Head of caudate nucleus (tissue), 42 donors: ENCODE results near the gene FANCI.
A peak's percentile ranks its signal among the peaks of the same experiment; 100 is the strongest.
"Not testable (repeated sequence)": the region's sequence is repeated elsewhere in the genome, so short reads cannot be mapped to it uniquely, and the experiment has no call there.

Experiments used
- DNase-seq, 42 donors: peaks; one replicate each; pipeline versions ENCODE4 v3.0.0 to v3.0.0-alpha.2; 2020 to 2021; ENCODE audit warnings: mixed read lengths in 7 of 42
- intact Hi-C: fragments of 100-400 bp; cut with DNase I; formaldehyde crosslinking; loops from one replicate; pipeline ENCODE4 v1.15.0; 2022

Gene FANCI

DNA sequence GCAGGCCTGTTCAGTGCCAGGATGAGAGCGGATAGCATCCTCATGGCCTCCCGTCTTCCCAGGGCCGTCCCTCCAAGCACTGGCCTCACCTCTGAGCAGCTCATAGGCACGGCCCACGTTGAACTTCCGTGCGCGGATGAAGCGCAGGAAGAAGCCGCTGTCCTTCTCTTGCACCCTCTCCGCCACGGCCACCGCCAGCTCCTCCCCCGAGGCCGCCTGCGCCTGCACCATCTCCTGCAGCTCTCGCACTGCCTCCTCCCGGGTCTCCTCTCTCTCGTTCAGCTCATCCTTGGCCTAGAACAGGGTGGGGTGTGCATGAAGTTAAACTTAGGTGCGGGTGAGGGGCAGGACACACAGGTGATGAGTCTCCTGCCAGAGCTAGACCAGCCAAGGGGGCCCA lies 26.7 kb upstream of the FANCI start:
- intact Hi-C loops: loop anchor here (10.0 kb wide), 1 partner anchor 218 kb away; no protein-coding TSS in a partner anchor
- DNase-seq: no peak

DNA sequence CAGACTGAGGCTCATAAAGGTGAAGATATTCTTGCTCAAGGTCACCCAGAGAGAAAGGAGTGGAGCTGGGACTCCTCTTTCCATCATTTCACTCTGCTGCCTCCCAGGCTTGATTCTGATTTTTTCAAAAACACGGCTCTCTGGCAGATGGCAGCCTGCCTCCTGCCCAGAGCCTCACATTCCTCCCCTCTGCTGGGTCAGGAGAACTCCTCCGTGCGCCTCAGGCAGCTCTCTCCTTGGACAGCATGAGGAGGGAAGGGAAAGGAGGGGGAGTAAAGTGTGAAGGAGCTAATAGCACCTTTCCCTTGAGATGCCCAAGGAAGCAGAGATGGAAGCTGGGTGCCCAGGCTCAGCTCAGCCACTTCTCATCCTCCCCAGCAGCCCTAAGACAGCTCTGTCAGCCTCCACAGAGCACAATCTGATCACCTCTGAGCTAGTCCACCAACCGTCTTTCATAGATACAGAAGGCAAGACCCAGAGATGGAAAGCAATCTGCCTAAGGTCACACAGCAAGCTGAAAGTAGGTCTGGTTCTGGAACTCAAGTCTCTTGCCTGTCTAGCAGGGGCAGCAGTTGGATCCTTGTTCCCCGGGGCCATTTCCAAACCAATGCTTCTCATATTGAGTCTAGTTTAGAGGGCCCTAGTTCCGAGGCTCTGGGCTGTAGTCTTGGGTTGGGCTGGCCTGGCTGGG lies 25.9 kb upstream of the FANCI start:
- no peak for DNase-seq
- intact Hi-C loops: loop anchor here (10.0 kb wide), 1 partner anchor 217 kb away; no protein-coding TSS in a partner anchor

DNA sequence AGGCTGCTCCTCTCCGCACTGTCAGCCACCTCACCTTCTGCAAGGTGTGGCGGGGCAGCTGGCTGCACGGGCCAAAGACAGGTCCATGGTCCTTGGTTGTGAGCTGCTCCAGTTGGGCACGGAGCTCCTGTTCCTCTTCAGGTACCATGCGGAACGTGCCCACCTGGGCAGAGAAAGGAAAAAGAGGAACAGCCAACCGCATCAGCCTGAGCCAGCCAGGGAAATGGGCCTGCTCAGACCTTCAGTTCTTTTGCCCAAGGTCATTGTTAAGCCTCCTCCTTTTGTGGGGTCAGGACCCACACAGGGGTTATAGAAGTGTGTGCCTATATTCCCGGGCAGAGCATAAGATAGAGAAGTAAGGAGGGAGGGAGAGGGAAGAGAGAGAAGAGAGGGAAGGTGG lies 25.2 kb upstream of the FANCI start:
- DNase-seq: no peak
- intact Hi-C loops: loop anchor here (10.0 kb wide), 1 partner anchor 216 kb away; no protein-coding TSS in a partner anchor

DNA sequence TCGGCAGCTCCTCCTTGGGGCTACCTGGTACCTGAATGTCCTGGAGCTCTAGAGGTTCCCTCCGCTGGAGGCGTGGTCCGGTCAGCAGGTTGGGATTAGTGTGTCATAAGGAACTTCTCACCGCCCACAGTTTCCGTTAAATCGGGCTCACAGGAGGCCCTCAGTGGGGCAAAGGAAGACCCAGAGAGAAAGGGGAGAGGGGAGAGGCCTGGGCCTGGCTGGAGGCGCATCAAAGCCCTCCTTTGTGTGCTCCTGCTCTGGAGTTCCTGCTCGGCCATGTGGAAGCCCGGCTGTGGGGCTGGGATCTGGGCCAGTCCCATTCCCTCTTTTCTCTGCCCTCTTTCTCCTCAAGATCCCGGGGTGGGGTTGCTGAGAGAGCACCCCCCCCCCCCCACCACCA lies 22.2 kb upstream of the FANCI start, which contains the start of gene RLBP1:
TSS of gene RLBP1 (minus strand) at position 37 of the 400 bp plus-strand sequence. CDS start 2,604 bp downstream, outside the sequence.
- peak in 34 of 42 donors; percentile 13 to 76 (median 49) for DNase-seq
- intact Hi-C loops: no loop called here

DNA sequence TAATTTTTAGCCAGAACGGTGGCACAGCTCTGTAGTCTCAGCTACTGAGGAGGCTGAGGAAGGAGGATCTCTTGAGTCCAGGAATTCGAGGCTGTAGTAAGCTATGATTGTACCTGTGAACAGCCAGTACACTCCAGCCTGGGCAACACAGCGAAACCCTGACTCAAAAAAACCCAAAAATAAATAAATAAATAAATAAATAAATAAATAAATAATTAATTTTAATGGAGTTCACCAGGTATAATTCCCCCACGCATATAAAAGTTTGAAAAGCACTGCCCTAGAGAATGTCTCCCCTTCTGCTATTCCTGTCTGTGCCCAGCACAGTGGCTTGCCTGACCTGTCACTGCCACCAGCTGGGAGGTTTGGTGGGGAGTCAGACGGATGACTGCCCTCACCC lies 18.2 kb upstream of the FANCI start:
- DNase-seq: no peak
- intact Hi-C loops: no loop called here

DNA sequence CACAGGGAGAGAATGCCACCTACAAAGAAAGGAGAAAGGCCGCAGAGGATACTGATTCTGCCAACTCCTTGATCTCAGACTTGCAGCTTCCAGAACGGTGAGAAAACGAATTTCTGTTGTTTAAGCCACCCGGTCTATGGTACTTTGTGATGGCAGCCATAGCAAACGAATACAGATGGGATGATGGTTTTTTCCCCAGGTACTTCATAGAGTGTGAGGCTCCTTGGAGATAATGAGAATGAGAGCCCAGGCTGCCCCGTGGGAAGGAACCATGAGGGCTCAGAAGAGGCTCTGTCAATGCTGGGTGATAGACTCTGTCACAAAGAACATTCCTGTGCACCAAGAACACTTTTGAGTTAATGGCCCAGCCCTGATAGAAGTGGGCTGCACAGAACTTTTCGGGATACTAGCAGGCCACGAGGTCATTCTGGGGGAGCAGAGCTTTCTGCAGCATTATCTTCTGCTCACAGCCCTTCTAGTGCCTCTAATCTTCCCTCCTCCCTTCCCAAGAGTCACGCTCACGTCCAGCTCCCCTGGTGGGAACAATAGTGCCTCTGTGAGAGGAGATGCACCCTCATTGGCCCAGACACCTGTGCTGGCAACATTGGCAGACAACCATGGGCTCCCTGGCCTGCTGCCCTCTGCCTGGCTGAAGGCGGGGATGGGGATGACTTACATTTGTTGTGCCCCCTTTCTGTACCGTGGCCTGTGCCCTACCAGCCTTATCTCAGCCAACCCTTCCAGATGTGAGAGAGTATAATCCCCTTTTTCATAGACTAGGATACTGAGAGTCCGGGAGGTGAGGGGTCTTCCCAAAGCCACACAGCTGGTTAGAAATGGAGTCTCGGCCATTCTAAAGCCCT lies 17.2 kb upstream of the FANCI start:
- no peak for DNase-seq

DNA sequence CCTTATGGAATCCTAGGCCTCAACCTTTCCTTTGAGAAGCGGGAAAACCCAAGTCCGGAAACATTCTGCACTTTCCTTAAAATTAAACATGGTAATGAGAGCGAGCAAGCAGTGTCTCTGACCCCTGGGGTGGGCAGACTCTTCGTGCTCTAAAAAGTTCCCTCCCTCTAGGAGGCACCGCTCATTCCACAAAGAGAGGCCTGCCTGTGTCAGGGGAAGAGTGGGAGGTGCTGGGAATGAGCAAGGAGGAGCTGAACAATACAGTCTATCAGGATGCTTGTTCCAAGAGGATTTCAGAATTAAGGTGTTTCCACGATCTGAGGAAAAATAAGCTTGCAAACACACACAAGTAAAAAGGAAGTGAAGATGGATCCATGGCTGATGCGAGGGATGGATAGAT lies 16.4 kb upstream of the FANCI start:
- DNase-seq: no peak
- intact Hi-C loops: no loop called here

More for the DNA sequence above, 17.2 kb upstream of the FANCI start:
- intact Hi-C loops: no loop called here

DNA sequence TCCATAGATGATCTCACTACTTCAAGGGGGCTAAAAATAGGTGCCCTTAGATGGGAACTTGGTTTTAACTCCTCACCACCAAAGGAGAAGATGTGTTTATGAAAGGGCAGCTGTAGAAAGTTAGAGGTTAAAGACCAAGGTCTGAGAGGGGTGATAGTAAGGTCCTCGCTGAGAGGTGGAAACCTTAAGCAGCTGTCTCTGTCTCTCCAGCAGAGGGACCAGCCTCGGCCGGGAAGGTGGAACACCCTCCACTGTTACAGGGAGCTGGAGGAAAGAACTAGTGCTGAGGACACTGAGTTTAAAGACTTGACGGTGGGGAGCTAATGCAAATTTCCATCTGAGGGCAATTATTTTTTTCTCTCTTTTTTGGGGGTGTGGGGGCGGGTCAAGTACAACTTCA lies 13.5 kb upstream of the FANCI start:
- no peak for DNase-seq
- intact Hi-C loops: no loop called here

DNA sequence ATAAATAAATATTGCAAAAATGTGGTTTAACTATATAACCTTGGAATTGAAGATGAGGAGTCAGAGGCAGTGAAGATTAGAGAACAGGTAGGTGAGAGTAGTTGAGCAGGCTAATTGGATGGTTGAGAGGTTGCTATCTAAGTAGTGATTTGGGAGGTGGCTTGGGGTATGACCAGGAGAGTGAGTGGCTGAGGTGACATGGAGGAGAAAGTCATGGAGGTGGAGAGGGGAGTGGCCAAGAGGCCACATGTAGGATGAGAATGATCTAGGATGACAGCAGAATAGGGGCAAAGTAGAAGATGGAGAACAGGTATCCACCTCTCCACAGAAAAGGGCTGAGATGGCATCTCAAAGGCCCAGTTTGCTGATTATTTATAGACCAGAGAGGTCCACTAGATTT lies 11.9 kb upstream of the FANCI start:
- intact Hi-C loops: no loop called here
- no peak for DNase-seq

DNA sequence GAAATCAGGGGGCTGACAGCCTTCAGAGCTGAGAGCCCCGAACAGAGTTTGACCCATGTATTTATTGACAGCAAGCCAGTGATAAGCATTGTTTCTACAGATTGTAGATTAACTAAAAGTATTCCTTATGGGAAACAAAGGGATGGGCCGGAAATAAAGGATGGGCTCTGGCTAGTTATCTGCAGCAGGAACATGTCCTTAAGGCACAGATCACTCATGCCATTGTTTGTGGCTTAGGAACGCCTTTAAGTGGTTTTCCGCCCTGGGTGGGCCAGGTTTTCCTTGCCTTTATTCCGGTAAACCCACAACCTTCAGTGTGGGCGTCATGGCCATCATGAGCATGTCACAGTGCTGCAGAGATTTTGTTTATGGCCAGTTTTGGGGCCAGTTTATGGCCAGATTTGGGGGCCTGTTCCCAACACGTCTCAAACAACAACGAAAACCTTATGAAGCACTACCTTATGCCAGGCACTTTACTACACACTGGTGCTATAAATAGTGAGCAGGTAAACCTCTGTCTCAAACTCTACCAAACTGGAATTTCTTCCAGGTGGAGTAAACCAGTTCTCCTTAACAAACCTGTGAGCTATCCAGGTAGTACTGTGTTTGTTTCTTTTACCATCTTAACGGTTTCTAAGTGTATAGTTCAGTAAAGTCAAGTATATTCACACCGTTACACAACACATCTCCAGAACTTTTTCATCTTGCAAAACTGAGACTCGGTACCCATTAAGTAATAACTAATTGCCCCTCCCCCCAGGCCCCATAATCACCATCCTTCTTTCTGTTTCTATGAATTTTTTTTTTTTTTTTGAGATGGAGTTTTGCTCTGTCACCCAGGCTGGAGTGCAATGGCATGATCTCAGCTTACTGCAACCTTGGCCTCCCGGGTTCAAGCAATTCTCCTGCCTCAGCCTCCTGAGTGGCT lies 3.6 kb upstream of the FANCI start:
- DNase-seq, intact Hi-C loops: not testable (repeated sequence)

DNA sequence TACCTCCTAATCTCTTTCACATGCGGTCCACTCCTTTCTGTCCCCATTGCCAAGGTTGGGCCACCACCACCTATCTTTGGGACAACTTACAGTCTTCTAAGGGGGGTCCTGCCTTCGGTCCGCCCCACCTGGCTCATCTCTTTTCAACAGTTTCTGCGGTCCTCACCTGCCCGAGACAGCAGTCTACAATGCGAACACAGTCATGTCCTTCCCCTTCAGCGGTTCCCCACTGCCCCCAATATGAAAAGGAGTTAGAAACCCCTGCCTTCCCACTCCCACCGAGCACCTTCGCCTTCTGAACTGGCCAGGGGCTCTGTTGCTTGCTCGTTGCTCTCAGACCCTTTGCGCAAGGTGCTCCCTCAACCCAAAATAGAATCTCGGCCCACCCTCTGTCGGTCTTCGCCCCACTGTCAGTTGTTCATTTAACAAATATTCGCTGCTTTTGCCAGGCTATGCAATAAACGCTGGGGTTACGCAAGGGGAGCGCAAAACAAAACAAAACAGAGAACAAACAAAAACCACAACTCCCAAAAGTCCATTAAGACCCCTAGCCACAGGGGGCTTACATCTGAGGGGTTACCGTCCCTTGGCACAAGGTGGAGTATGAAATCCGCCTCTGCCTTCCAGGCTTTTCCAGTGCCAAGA lies 611 bp upstream of the FANCI start:
- peak in 3 of 42 donors; percentile 5 to 13 (median 8) for DNase-seq
- intact Hi-C loops: no loop called here

DNA sequence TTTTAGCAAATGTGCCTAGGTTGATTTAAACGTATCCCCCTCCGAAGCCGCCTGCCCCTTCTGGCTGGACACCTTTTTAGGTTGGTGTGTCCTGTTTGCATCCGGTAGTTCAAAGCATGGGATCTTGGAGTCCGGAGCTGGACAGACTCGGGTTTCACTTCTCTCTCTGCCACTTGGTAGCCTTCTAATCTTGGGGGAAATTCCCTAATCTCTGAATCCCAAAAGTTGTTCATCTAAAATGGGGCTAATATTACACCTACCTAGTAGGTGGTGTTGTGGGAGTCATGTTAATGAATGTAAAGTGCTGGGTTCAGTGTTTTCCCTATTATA lies 760 bp downstream of the FANCI start:
- no peak for DNase-seq
- intact Hi-C loops: no loop called here

DNA sequence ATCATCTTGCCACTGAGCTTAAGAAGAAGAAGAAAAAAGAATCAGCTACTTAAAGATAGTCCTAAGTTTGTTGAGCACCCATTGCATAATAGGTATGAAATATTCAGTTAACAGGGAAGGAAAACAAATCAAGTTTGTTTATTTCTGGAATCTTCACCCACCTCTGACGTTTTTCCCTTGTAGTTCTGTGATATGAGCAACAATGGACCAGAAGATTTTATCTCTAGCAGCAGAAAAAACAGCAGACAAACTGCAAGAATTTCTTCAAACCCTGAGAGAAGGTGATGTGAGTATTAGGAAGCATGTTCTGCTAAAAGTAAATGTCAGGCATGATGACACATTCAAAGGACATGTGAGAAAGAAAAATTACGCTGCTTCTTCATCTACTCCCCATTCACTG lies 3.7 kb downstream of the FANCI start:
- no peak for DNase-seq
- intact Hi-C loops: no loop called here

DNA sequence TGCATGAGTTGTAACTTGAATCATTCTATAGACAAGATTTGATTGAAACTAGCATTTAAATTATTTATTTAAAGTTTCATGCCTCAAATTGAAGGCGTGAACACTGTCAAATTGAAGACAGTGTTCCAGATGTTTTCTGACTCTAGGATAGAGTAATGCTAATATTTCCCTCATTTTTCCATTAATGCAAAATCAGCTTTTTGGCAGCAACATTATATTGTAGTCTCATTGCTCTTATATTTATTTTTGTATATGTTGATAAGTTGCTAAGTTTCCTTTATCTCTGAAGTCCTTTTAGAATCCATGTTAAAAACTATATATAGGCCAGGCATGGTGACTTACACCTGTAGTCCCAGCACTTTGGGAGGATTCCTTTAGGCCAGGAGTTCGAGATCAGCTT lies 4.8 kb downstream of the FANCI start:
- intact Hi-C loops: no loop called here
- DNase-seq: no peak

DNA sequence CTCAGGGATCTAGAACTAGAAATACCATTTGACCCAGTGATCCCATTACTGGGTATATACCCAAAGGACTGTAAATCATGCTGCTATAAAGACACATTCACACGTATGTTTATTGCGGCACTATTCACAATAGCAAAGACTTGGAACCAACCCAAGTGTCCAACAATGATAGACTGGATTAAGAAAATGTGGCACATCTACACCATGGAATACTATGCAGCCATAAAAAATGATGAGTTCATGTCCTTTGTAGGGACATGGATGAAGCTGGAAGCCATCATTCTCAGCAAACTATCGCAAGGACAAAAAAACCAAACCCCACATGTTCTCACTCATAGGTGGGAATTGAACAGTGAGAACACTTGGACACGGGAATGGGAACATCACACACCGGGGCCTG lies 6.4 kb downstream of the FANCI start:
- intact Hi-C loops, DNase-seq: not testable (repeated sequence)

DNA sequence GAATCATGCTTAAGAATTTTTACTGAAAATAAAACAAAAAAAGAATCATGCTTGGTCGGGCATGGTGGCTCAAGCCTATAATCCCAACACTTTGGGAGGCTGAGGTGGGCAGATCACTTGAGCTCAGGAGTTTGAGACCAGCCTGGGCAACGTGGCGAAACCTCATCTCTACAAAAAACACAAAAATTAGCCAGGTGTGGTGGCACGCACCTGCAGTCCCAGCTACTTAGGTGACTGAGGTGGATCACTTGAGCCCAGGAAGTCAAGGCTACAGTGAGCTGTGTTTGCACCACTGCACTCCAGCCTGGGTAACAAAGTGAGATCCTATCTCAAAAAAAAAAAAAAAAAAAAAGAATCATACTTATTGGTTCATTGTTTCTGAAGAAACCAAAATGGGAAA lies 33.5 kb downstream of the FANCI start:
- intact Hi-C loops: not testable (repeated sequence)

DNA sequence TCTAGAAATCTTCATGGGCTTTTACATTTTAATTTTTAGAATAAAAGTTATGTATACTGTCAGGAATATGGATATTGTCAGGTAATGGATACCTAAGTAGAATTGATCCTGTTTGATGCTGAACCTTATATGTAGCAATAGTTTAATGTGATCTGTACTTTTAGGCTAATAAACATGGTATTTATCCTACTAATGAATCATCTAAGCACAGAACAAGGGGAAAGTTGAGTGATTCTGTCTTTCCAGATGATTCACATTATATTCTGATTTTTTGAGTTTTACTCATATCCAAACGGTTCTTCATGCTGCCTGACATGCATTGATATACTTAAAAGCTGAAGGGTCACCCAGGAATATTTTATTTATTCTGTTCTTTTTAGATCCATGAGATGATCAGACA lies 34.5 kb downstream of the FANCI start:
- no peak for DNase-seq
- intact Hi-C loops: no loop called here

More for the DNA sequence above, 33.5 kb downstream of the FANCI start:
- not testable (repeated sequence) for DNase-seq

DNA sequence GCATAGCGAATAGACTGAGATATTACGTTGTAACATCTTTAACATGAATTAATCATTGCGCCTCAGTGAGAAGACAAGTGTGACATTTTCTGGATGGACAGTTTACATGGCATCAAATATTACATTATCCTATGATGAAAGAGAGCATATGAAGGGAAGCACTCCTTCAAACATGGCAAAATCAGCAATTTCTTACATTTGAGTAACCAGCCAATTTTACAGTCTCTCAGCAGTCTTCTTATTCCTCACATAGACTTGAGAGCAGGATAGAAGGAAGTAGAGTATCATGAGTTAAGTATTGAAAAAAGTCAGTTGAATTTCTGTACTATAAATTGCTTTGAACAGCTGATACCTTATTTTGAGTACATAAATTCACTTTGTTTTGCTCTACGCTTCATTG lies 38.9 kb downstream of the FANCI start:
- intact Hi-C loops: no loop called here
- no peak for DNase-seq

DNA sequence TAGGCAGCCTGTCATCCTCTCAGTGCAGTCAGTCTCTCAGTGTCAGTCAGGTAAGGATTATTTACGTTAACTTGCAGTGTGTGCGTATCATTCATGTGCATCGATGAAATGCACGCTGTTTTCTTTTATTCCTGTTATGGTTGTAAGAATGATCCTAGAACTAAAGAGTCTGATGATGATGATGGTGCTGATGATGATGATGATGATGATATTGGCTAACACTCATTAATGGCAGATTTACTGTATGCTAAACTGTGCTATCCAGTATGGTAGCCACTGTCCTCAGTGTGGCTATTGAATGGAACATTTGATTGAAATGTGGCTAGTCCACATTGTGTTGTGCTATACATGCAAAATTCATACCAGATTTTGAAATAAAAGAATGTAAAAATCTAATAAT lies 39.4 kb downstream of the FANCI start:
- intact Hi-C loops: no loop called here
- DNase-seq: no peak
